SK-N-SH (cell line): Measurements from ENCODE around the gene PTPRK. TPM values are rescaled to one million over a fixed set of nuclear protein-coding genes. Genes with fewer than 3 reads are reported as not detected.
"Not testable (repeated sequence)": the region's sequence is repeated elsewhere in the genome, so short reads cannot be mapped to it uniquely, and the experiment has no call there.

ENCODE experiments used
- CTCF ChIA-PET: fragments of 300-600, 350-600 bp; formaldehyde crosslinking; extraction: SDS; loops from one replicate; lab custom pipeline; 2021; lab: Yijun Ruan, JAX
- POLR2A ChIA-PET: fragments of 350-600 bp; sonication (Branson Sonifier 250); formaldehyde crosslinking; extraction: SDS; loops from one replicate; lab custom pipeline; 2020; ENCODE audit warnings: antibody characterized with exemption, inconsistent platforms; lab: Yijun Ruan, JAX
- DNase-seq: peaks from one replicate; pipeline ENCODE4 v3.0.0; 2012
- H2AFZ ChIP-seq: fragments of 200-600 bp; sonication (generic); 2 replicates; pipeline ENCODE4 v1.8.1; 2016; ENCODE audit warnings: antibody characterized with exemption, mild to moderate bottlenecking, low read depth
- H3F3A ChIP-seq: fragments of 200-600 bp; sonication (generic); replicated peaks from 2 replicates; pipeline ENCODE3; 2016; ENCODE audit warnings: antibody characterized with exemption, mild to moderate bottlenecking; ENCODE audit not compliant: insufficient read depth
- H3K27ac ChIP-seq, 2 experiments: fragments of 200-500 bp in 1 of 2; fragments of 200-600 bp in 1 of 2; sonication (Bioruptor generic) in 1 of 2; sonication (generic), shearing (Covaris generic) in 1 of 2; 2 replicates each; pipeline versions ENCODE4 v1.5.1 to v1.6.1; 2014 to 2016; ENCODE audit warnings: low read depth in 2 of 2, inconsistent platforms in 1 of 2, low read length in 1 of 2, mild to moderate bottlenecking in 1 of 2, mixed read lengths in 1 of 2
- H3K27me3 ChIP-seq: fragments of 200-600 bp; sonication (generic), shearing (Covaris generic); 2 replicates; pipeline ENCODE4 v1.6.1; 2016; ENCODE audit warnings: mixed run types; ENCODE audit not compliant: insufficient read depth
- H3K36me3 ChIP-seq, 2 experiments: fragments of 200-500 bp in 1 of 2; fragments of 200-600 bp in 1 of 2; sonication (Bioruptor generic) in 1 of 2; sonication (generic) in 1 of 2; replicated peaks in 1 of 2; 2 replicates each; pipeline versions ENCODE3 to v1.5.1; 2014 to 2016; ENCODE audit warnings: low read length in 1 of 2, mild to moderate bottlenecking in 1 of 2; ENCODE audit not compliant: insufficient read depth in 2 of 2, control insufficient read depth in 1 of 2
- H3K4me1 ChIP-seq, 2 experiments: fragments of 200-500 bp in 1 of 2; fragments of 200-600 bp in 1 of 2; sonication (Bioruptor generic) in 1 of 2; sonication (generic), shearing (Covaris generic) in 1 of 2; 2 replicates each; pipeline versions ENCODE4 v1.5.1 to v1.6.1; 2014 to 2016; ENCODE audit warnings: low read depth in 1 of 2, low read length in 1 of 2, mixed run types in 1 of 2; ENCODE audit not compliant: insufficient read depth in 2 of 2, control insufficient read depth in 1 of 2
- H3K4me2 ChIP-seq: fragments of 200-600 bp; sonication (generic), shearing (Covaris generic); 2 replicates; pipeline ENCODE4 v1.6.1; 2017; ENCODE audit warnings: mixed run types
- H3K4me3 ChIP-seq, 2 experiments: fragments of 200-500 bp in 1 of 2; fragments of 200-600 bp in 1 of 2; sonication (Bioruptor generic) in 1 of 2; sonication (generic), shearing (Covaris generic) in 1 of 2; 2 replicates each; pipeline versions ENCODE4 v1.5.1 to v1.8.1; 2014 to 2016; ENCODE audit warnings: low read depth in 2 of 2, inconsistent platforms in 1 of 2, low read length in 1 of 2, mild to moderate bottlenecking in 1 of 2, mixed read lengths in 1 of 2, moderate library complexity in 1 of 2
- H3K79me2 ChIP-seq: fragments of 200-600 bp; sonication (generic); 2 replicates; pipeline ENCODE4 v1.8.1; 2017; ENCODE audit warnings: mild to moderate bottlenecking; ENCODE audit not compliant: insufficient read depth
- H3K9ac ChIP-seq: fragments of 200-600 bp; sonication (generic); 2 replicates; pipeline ENCODE4 v1.6.1; 2017; ENCODE audit warnings: mixed run types
- H3K9me2 ChIP-seq: fragments of 200-600 bp; sonication (generic); 2 replicates; pipeline ENCODE4 v1.6.1; 2017; ENCODE audit warnings: mixed run types
- H3K9me3 ChIP-seq: fragments of 200-600 bp; sonication (generic); 2 replicates; pipeline ENCODE4 v1.6.1; 2017; ENCODE audit warnings: mixed run types, mild to moderate bottlenecking, moderate library complexity
- H4K20me1 ChIP-seq: fragments of 200-600 bp; sonication (generic); 2 replicates; pipeline ENCODE4 v1.6.1; 2017; ENCODE audit warnings: mild to moderate bottlenecking, mixed run types; ENCODE audit not compliant: insufficient read depth
- CTCF ChIP-seq: fragments of 200-600 bp; sonication (generic); IDR thresholded peaks from 2 replicates; pipeline ENCODE4 v1.6.1; 2017; ENCODE audit warnings: antibody characterized with exemption, mild to moderate bottlenecking, moderate library complexity
- ELF1 ChIP-seq: IDR thresholded peaks from 2 replicates; pipeline ENCODE4 v1.4.0; 2012
- EP300 ChIP-seq, 2 experiments: IDR thresholded peaks; 2 replicates each; pipeline versions ENCODE4 v1.4.0 to v1.6.1; 2012; ENCODE audit warnings: borderline replicate concordance in 1 of 2, low read depth in 1 of 2, low read length in 1 of 2
- FOSL2 ChIP-seq: IDR thresholded peaks from 2 replicates; pipeline ENCODE4 v1.4.0; 2012; ENCODE audit warnings: low read depth, mild to moderate bottlenecking, moderate library complexity, borderline replicate concordance
- GABPA ChIP-seq: IDR thresholded peaks from 2 replicates; pipeline ENCODE4 v1.4.0; 2012; ENCODE audit warnings: low read depth, mild to moderate bottlenecking
- JUND ChIP-seq: IDR thresholded peaks from 2 replicates; pipeline ENCODE4 v1.4.0; 2012
- MEF2A ChIP-seq: IDR thresholded peaks from 2 replicates; pipeline ENCODE4 v1.4.0; 2012; ENCODE audit warnings: low read depth, borderline replicate concordance
- RAD21 ChIP-seq: IDR thresholded peaks from 2 replicates; pipeline ENCODE4 v1.6.1; 2012; ENCODE audit warnings: mild to moderate bottlenecking, low read length
- REST ChIP-seq: IDR thresholded peaks from 2 replicates; pipeline ENCODE4 v1.6.1; 2012; ENCODE audit warnings: mild to moderate bottlenecking, low read depth, low read length, moderate library complexity
- SIN3A ChIP-seq: IDR thresholded peaks from 2 replicates; pipeline ENCODE4 v1.6.1; 2012; ENCODE audit warnings: low read depth, mild to moderate bottlenecking, low read length, moderate library complexity, borderline replicate concordance
- ZBTB33 ChIP-seq: IDR thresholded peaks from 2 replicates; pipeline ENCODE4 v1.4.0; 2012; ENCODE audit warnings: low read depth, borderline replicate concordance
- WGBS: methylation state at CpG from one replicate; pipeline ENCODE4 v1.1.6; 2017; ENCODE audit warnings: low lambda C conversion rate; 5-methylcytosine and 5-hydroxymethylcytosine counted together
- polyA plus RNA-seq, 3 experiments: library from polyadenylated mRNA; depleted of rRNA; stranded (reverse); fragments of >200 nt; gene quantifications; 2 replicates each; pipeline ENCODE4 v1.2.3, GENCODE V29; 2012

PTPRK gene
- polyA plus RNA-seq, 1 of the 3 experiments (the other 2 are of a cell fraction): 9.5 TPM

- ChIA-PET CTCF (no interaction called here), POLR2A (no interaction called here)
- no peaks in the 10 kb centered on the region for H4K20me1 ChIP-seq
- H3F3A ChIP-seq: no peaks in the 10 kb centered on the region
- no peaks in the 10 kb centered on the region for H3K4me1 ChIP-seq
- no peak overlapping the region for H3K4me3 ChIP-seq
- no peak overlapping the region for H3K9ac ChIP-seq
- H3K4me2 ChIP-seq: no peak overlapping the region
- H3K9me2 ChIP-seq: no peaks in the 10 kb centered on the region
- no peak overlapping the region for H2AFZ ChIP-seq
- H3K27me3 ChIP-seq: no peaks in the 10 kb centered on the region
- DNase-seq: no peak
- TF ChIP-seq REST (no peak), GABPA (no peak), RAD21 (no peak), MEF2A (no peak), SIN3A (no peak), JUND (no peak), ELF1 (no peak), CTCF (no peak), EP300 (IDR thresholded peaks at IDR 0.05; ENCODE audit: borderline replicate concordance in 1 of 2, low read depth in 1 of 2, low read length in 1 of 2) (no peak), FOSL2 (no peak), ZBTB33 (no peak)
- TF ChIP-seq, all 33 proteins: peak for 0
- H3K36me3 ChIP-seq: peaks cover 17 to 61% of the 10 kb centered on the region in 2 experiments
- 88% methylated on average over 5 of the region's 5 CpGs for WGBS
- H3K27ac ChIP-seq: no peak overlapping the region
- no peaks in the 10 kb centered on the region for H3K9me3 ChIP-seq
- H3K79me2 ChIP-seq: no peaks in the 10 kb centered on the region
Measured at GRCh38 chr6:127980996-127981395, 539.4 kb downstream of the PTPRK start.

GRCh38 chr6:127978185-127978584, 542.2 kb downstream of the PTPRK start:
- H3K27me3 ChIP-seq, H3K79me2 ChIP-seq, CTCF ChIA-PET, POLR2A ChIA-PET, H3K4me3 ChIP-seq, H4K20me1 ChIP-seq, H3K9ac ChIP-seq, H3K9me2 ChIP-seq, H3K4me2 ChIP-seq, DNase-seq, H3K27ac ChIP-seq, H2AFZ ChIP-seq, H3F3A ChIP-seq, H3K9me3 ChIP-seq, H3K4me1 ChIP-seq: not testable (repeated sequence)
- 89% methylated on average over 2 of the region's 2 CpGs for WGBS
- H3K36me3 ChIP-seq: peaks cover 18 to 57% of the 10 kb centered on the region in 2 experiments
